Keratinocyte (primary cell): Measurements from ENCODE around the gene FOXK1. TPM values are rescaled to one million over a fixed set of nuclear protein-coding genes. Genes with fewer than 3 reads are reported as not detected.

ENCODE experiments used
- DNase-seq: peaks from one replicate; pipeline ENCODE4 v3.0.0-alpha.2; 2011; ENCODE audit warnings: low read depth, missing footprints, low spot score
- FAIRE-seq: peaks from 2 replicates; lab custom pipeline; 2011; peaks lifted over from hg19 to GRCh38; lab: Jason Lieb, UNC
- H2AFZ ChIP-seq: 2 replicates; pipeline ENCODE4 v1.6.0; 2012; ENCODE audit warnings: low read length, control low read depth, inconsistent platforms; ENCODE audit not compliant: control insufficient read depth
- H3K27ac ChIP-seq: 2 replicates; pipeline ENCODE4 v1.5.1; 2011; ENCODE audit warnings: low read length; ENCODE audit not compliant: control insufficient read depth, insufficient read depth
- H3K27me3 ChIP-seq: 3 replicates; pipeline ENCODE4 v1.6.0; 2011; ENCODE audit warnings: low read length; ENCODE audit not compliant: control insufficient read depth, insufficient read depth; ENCODE audit errors: extremely low read depth
- H3K36me3 ChIP-seq, 2 experiments: 2 replicates in 1 of 2; 3 replicates in 1 of 2; pipeline ENCODE4 v1.5.1; 2011; ENCODE audit warnings: low read length in 2 of 2, mild to moderate bottlenecking in 1 of 2; ENCODE audit not compliant: control insufficient read depth in 2 of 2, insufficient read depth in 2 of 2; ENCODE audit errors: extremely low read depth in 1 of 2
- H3K4me1 ChIP-seq: 3 replicates; pipeline ENCODE4 v1.5.1; 2011; ENCODE audit warnings: low read length; ENCODE audit not compliant: control insufficient read depth, insufficient read depth; ENCODE audit errors: extremely low read depth
- H3K4me2 ChIP-seq: 3 replicates; pipeline ENCODE4 v1.6.0; 2011; ENCODE audit warnings: low read depth, low read length; ENCODE audit not compliant: control insufficient read depth, insufficient read depth; ENCODE audit errors: extremely low read depth
- H3K4me3 ChIP-seq, 3 experiments: fragments of 200-600 bp in 1 of 3; sonication (generic) in 1 of 3; 2 replicates in 2 of 3; 3 replicates in 1 of 3; pipeline ENCODE4 v1.5.1; 2011 to 2016; ENCODE audit warnings: low read length in 3 of 3, mild to moderate bottlenecking in 3 of 3, control low read depth in 2 of 3, inconsistent platforms in 1 of 3, low read depth in 1 of 3, mixed read lengths in 1 of 3, mixed run types in 1 of 3, moderate library complexity in 1 of 3; ENCODE audit not compliant: control insufficient read depth in 2 of 3, insufficient read depth in 2 of 3; ENCODE audit errors: extremely low read depth in 1 of 3
- H3K79me2 ChIP-seq: 2 replicates; pipeline ENCODE4 v1.6.0; 2012; ENCODE audit warnings: low read length; ENCODE audit not compliant: control insufficient read depth, insufficient read depth
- H3K9ac ChIP-seq: 3 replicates; pipeline ENCODE4 v1.6.0; 2011; ENCODE audit warnings: low read length; ENCODE audit not compliant: control insufficient read depth, insufficient read depth; ENCODE audit errors: extremely low read depth
- H3K9me1 ChIP-seq: 3 replicates; pipeline ENCODE4 v1.6.0; 2011; ENCODE audit warnings: low read length; ENCODE audit not compliant: control insufficient read depth, insufficient read depth; ENCODE audit errors: extremely low read depth
- H3K9me3 ChIP-seq: 2 replicates; pipeline ENCODE4 v1.5.1; 2012; ENCODE audit warnings: low read depth, low read length; ENCODE audit not compliant: control insufficient read depth
- H4K20me1 ChIP-seq: 3 replicates; pipeline ENCODE4 v1.6.0; 2011; ENCODE audit warnings: low read length; ENCODE audit not compliant: control insufficient read depth, insufficient read depth; ENCODE audit errors: extremely low read depth
- EZH2 ChIP-seq: IDR thresholded peaks from one replicate; pipeline ENCODE4 v1.6.1; 2012; ENCODE audit warnings: inconsistent platforms, mild to moderate bottlenecking, low read length, moderate library complexity
- dilution Hi-C: fragments of 300-500 bp; cut with MboI; formaldehyde crosslinking; loops from one replicate; pipeline ENCODE4 v1.7.0; 2020; ENCODE audit warnings: low sequenced_read_pairs; ENCODE audit not compliant: extremely low pct_ligation_motif_present
- polyA plus RNA-seq, 5 experiments: library from polyadenylated mRNA; depleted of rRNA in 3 of 5; stranded (reverse) in 3 of 5; stranded (forward) in 1 of 5; unstranded in 1 of 5; fragments of >200 nt; gene quantifications; 1 replicate in 1 of 5; 2 replicates in 3 of 5; 3 replicates in 1 of 5; pipeline versions ENCODE4 v1.2.1 to v1.2.3, GENCODE V29; 2011 to 2012; ENCODE audit warnings: missing spikeins in 2 of 5, low read depth in 1 of 5, low replicate concordance in 1 of 5
- TF ChIP-seq, protein P1 (sequence below), 3 experiments: IDR thresholded peaks in 1 of 3; conservative IDR thresholded peaks in 1 of 3; optimal IDR thresholded peaks in 1 of 3; 2 replicates in 2 of 3; 3 replicates in 1 of 3; pipeline versions ENCODE3 to v1.5.1; 2011; ENCODE audit warnings: low read length in 3 of 3, mild to moderate bottlenecking in 3 of 3, moderate library complexity in 2 of 3, control low read depth in 1 of 3, inconsistent platforms in 1 of 3; ENCODE audit not compliant: insufficient read depth in 2 of 3; ENCODE audit errors: extremely low read depth in 1 of 3

Gene FOXK1
- polyA plus RNA-seq, 1 donor (not counting 4 experiments of a cell fraction or from before 2014, with no cell fraction given): 4.4 TPM

- Histone ChIP-seq H2AFZ (no peak overlapping the region), H3K9ac (peak overlapping the region; percentile 50), H3K4me2 (peak overlapping the region; percentile 62), H3K79me2 (peaks cover 76% of the 10 kb centered on the region), H3K4me1 (peaks cover 4% of the 10 kb centered on the region), H3K9me3 (no peaks in the 10 kb centered on the region), H3K9me1 (no peaks in the 10 kb centered on the region), H4K20me1 (no peaks in the 10 kb centered on the region), H3K4me3 (no peak overlapping the region), H3K27ac (no peak overlapping the region), H3K36me3 (peaks cover 3 to 4% of the 10 kb centered on the region in 2 experiments), H3K27me3 (no peaks in the 10 kb centered on the region)
- TF ChIP-seq EZH2: no peak
- TF ChIP-seq, protein P1, sequence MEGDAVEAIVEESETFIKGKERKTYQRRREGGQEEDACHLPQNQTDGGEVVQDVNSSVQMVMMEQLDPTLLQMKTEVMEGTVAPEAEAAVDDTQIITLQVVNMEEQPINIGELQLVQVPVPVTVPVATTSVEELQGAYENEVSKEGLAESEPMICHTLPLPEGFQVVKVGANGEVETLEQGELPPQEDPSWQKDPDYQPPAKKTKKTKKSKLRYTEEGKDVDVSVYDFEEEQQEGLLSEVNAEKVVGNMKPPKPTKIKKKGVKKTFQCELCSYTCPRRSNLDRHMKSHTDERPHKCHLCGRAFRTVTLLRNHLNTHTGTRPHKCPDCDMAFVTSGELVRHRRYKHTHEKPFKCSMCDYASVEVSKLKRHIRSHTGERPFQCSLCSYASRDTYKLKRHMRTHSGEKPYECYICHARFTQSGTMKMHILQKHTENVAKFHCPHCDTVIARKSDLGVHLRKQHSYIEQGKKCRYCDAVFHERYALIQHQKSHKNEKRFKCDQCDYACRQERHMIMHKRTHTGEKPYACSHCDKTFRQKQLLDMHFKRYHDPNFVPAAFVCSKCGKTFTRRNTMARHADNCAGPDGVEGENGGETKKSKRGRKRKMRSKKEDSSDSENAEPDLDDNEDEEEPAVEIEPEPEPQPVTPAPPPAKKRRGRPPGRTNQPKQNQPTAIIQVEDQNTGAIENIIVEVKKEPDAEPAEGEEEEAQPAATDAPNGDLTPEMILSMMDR (optimal IDR thresholded peaks at IDR 0.05 in 1 of 3, IDR thresholded peaks at IDR 0.05 in 1 of 3, conservative IDR thresholded peaks at IDR 0.05 in 1 of 3; ENCODE audit: extremely low read depth in 1 of 3, insufficient read depth in 2 of 3, low read length in 3 of 3): no peak
- FAIRE-seq (no peak), DNase-seq (no peak)
- dilution Hi-C loops: no loop called here
These were observed 42.5 kb downstream of the FOXK1 start for GRCh38 chr7:4724648-4725013.

- H3K4me3 ChIP-seq: peak overlapping the region in 2 of 3 experiments; percentile 32 to 36
- H3K79me2 ChIP-seq: peaks cover 76% of the 10 kb centered on the region
- dilution Hi-C loops: no loop called here
- H3K9me3 ChIP-seq: no peaks in the 10 kb centered on the region
- peak overlapping the region; percentile 62 for H3K4me2 ChIP-seq
- peak overlapping the region; percentile 40 for H3K27ac ChIP-seq
- no peak for DNase-seq
- peak overlapping the region; percentile 50 for H3K9ac ChIP-seq
- H4K20me1 ChIP-seq: peaks cover 3% of the 10 kb centered on the region
- no peak for TF ChIP-seq EZH2
- TF ChIP-seq, protein P1 (optimal IDR thresholded peaks at IDR 0.05 in 1 of 3, IDR thresholded peaks at IDR 0.05 in 1 of 3, conservative IDR thresholded peaks at IDR 0.05 in 1 of 3; ENCODE audit: extremely low read depth in 1 of 3, insufficient read depth in 2 of 3, low read length in 3 of 3): no peak
- H2AFZ ChIP-seq: no peak overlapping the region
- H3K9me1 ChIP-seq: no peaks in the 10 kb centered on the region
- H3K4me1 ChIP-seq: peaks cover 4% of the 10 kb centered on the region
- H3K27me3 ChIP-seq: no peaks in the 10 kb centered on the region
- no peak for FAIRE-seq
- H3K36me3 ChIP-seq: peaks cover 3 to 5% of the 10 kb centered on the region in 2 experiments
These were observed 43.1 kb downstream of the FOXK1 start for GRCh38 chr7:4725014-4725849.
